Type B pancreatic cell (in vitro differentiated cells): ENCODE measurements around the gene SLFNL1. TPM values are rescaled to one million over a fixed set of nuclear protein-coding genes. Genes with fewer than 3 reads are reported as not detected.

ENCODE experiments used
- DNase-seq: peaks from one replicate; pipeline ENCODE4 v3.0.0; 2021; ENCODE audit warnings: mixed read lengths; ENCODE audit not compliant: unreplicated experiment; ENCODE audit errors: extremely low spot score
- H3K27ac Mint-ChIP-seq: 2 replicates; pipeline ENCODE4 v1.8.0; 2021; ENCODE audit warnings: mild to moderate bottlenecking, mixed read lengths
- H3K27me3 Mint-ChIP-seq: 2 replicates; pipeline ENCODE4 v1.8.0; 2021; ENCODE audit warnings: mixed read lengths
- H3K36me3 Mint-ChIP-seq: 2 replicates; pipeline ENCODE4 v1.8.0; 2021; ENCODE audit warnings: mixed read lengths
- H3K4me1 Mint-ChIP-seq: one replicate; pipeline ENCODE4 v1.8.0; 2021; ENCODE audit warnings: mixed read lengths; ENCODE audit not compliant: unreplicated experiment
- H3K4me3 Mint-ChIP-seq: 2 replicates; pipeline ENCODE4 v1.8.0; 2021; ENCODE audit warnings: mild to moderate bottlenecking, mixed read lengths
- H3K9me3 Mint-ChIP-seq: 2 replicates; pipeline ENCODE4 v1.8.0; 2021; ENCODE audit warnings: mixed read lengths
- total RNA-seq: library from RNA; stranded (reverse); gene quantifications from 2 replicates; pipeline ENCODE4 v1.2.1, GENCODE V29; 2021; ENCODE audit warnings: low replicate concordance
- TF ChIP-seq, protein P1 (sequence below): fragments of 200-600 bp; sonication (generic); conservative IDR thresholded peaks from 2 replicates; pipeline ENCODE4 v1.5.0; 2021; ENCODE audit warnings: antibody characterized with exemption, mild to moderate bottlenecking

Gene SLFNL1
- total RNA-seq, 1 donor from 2014 or later: 0.60 TPM

DNA sequence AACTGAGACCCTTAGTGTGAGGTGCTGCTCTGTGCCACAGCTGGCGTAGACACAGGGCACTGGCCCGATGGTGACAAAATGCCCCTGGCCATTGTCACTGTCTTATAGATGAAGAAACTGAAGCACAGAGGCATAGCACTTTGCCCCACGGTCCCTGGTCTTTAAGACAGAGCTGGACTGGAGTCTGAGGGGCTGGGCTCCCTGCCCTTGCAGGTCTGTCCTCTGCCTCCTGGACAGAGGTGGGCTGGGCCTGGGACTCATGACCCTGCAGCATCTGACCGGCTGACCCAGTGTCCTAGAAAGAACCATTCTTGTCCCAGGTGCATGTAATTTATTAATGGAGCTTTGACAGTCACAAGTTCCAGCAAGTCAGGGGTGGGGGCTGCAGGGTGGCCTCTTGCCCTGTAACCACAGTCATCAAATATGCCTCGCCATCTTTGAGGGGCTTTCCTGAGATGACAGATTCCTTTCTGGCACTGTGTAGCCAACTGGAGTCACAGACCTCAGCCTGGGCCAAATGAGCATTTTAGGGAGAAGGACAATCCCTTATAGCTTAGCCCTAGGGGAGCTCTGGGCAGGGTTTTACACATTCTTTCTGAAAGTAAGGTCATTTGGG lies 6.1 kb downstream of the SLFNL1 start:
- H3K27ac Mint-ChIP-seq: peak overlapping the region; percentile 39
- no peak overlapping the region for H3K4me3 Mint-ChIP-seq
- TF ChIP-seq, protein P1, sequence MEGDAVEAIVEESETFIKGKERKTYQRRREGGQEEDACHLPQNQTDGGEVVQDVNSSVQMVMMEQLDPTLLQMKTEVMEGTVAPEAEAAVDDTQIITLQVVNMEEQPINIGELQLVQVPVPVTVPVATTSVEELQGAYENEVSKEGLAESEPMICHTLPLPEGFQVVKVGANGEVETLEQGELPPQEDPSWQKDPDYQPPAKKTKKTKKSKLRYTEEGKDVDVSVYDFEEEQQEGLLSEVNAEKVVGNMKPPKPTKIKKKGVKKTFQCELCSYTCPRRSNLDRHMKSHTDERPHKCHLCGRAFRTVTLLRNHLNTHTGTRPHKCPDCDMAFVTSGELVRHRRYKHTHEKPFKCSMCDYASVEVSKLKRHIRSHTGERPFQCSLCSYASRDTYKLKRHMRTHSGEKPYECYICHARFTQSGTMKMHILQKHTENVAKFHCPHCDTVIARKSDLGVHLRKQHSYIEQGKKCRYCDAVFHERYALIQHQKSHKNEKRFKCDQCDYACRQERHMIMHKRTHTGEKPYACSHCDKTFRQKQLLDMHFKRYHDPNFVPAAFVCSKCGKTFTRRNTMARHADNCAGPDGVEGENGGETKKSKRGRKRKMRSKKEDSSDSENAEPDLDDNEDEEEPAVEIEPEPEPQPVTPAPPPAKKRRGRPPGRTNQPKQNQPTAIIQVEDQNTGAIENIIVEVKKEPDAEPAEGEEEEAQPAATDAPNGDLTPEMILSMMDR: no peak
- H3K27me3 Mint-ChIP-seq: no peaks in the 10 kb centered on the region
- peaks cover 26% of the 10 kb centered on the region for H3K36me3 Mint-ChIP-seq
- no peak for DNase-seq
- H3K4me1 Mint-ChIP-seq: peaks cover under 1% of the 10 kb centered on the region
- no peaks in the 10 kb centered on the region for H3K9me3 Mint-ChIP-seq

DNA sequence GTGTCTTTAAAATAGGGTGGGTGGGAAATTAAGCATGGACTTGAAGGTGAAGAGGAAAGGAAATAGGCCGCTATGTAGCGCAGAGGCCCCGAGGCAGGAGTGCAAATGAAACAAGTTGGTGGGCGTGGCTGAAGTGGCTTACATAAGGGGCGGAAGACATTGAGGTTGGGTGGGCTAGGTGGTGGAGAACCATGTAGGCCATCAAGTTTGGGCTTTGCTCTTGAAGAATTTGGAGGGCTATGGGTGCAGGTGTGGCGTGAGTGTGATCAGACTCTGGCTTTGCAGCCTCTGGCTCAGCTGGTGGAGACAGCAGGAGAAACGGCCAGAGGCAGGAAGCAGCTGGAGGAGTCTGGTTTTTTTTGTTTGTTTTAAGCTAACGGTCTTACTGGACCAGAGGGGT lies 6.7 kb downstream of the SLFNL1 start:
- Mint-ChIP-seq H3K36me3 (peaks cover 32% of the 10 kb centered on the region), H3K27me3 (no peaks in the 10 kb centered on the region), H3K4me1 (peaks cover 5% of the 10 kb centered on the region), H3K4me3 (peak overlapping the region; percentile 32), H3K9me3 (no peaks in the 10 kb centered on the region), H3K27ac (peak overlapping the region; percentile 39)
- no peak for DNase-seq
- TF ChIP-seq, protein P1: no peak

DNA sequence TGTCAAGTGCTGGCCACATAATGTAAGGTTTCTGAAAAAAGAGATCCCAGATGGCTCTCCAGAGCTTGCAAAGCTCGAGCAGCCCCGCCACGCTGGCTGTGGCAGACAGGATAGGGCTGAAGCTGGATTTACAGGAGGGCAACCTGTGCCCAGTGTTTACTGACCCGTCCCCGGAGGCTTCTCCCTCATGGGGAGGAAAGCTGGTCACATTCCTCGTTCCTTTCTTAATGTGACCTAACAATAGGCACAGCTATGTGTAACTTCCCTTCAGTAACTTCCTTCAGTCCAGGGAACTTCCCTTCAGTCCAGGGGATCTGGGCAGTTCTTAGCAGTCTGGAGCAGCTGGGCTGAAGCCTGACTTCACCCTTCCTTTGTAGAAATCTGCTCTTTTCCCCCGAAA lies 7.7 kb downstream of the SLFNL1 start:
- no peak for DNase-seq
- Mint-ChIP-seq H3K4me3 (no peak overlapping the region), H3K36me3 (peaks cover 32% of the 10 kb centered on the region), H3K9me3 (no peaks in the 10 kb centered on the region), H3K27ac (no peak overlapping the region), H3K27me3 (no peaks in the 10 kb centered on the region), H3K4me1 (peaks cover 5% of the 10 kb centered on the region)
- TF ChIP-seq, protein P1: no peak

DNA sequence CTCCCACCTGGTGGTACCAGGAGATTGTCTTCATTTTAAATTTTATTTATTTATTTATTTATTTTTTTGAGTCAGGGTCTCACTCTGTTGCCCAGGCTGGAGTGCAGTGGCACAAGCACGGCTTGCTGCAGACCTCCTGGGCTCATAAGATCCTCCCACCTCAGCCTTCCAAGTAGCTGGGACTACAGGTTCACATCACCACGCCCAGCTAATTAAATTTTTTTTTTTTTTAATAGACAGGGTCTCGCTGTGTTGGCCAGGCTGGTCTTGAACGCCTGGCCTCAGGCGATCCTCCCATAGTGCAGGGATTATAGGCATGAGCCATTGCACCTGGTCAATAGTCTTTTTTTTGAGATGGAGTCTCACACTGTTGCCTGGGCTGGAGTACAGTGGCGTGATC lies 8.5 kb downstream of the SLFNL1 start:
- TF ChIP-seq, protein P1: no peak
- H3K27me3 Mint-ChIP-seq: no peaks in the 10 kb centered on the region
- no peak for DNase-seq
- H3K9me3 Mint-ChIP-seq: no peaks in the 10 kb centered on the region
- peaks cover 38% of the 10 kb centered on the region for H3K36me3 Mint-ChIP-seq
- no peak overlapping the region for H3K27ac Mint-ChIP-seq
- peaks cover 5% of the 10 kb centered on the region for H3K4me1 Mint-ChIP-seq
- H3K4me3 Mint-ChIP-seq: no peak overlapping the region

DNA sequence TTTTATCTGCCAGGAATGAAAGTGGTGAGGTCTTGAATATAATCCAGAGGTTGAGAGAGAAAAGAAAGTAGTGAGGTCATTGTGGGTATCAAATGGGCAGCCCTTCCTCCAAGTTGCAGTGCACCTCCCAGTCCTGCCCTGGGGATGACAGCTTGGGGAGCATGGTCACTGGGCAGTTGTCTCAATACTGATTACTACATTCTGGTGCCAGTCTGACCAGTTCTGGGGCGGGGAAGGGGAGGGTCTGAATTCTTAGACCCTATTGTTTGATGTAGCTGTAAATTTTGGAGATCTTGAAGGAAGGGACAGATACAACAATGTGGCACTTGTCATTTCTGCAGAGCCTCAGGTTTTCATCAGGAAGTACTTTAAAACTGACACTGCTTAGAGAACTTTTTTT lies 11.2 kb downstream of the SLFNL1 start:
- H3K4me1 Mint-ChIP-seq: peaks cover 5% of the 10 kb centered on the region
- peaks cover 50% of the 10 kb centered on the region for H3K36me3 Mint-ChIP-seq
- peak overlapping the region; percentile 79 for H3K27ac Mint-ChIP-seq
- DNase-seq: no peak
- H3K4me3 Mint-ChIP-seq: peak overlapping the region; percentile 14
- TF ChIP-seq, protein P1: no peak
- no peaks in the 10 kb centered on the region for H3K9me3 Mint-ChIP-seq
- no peaks in the 10 kb centered on the region for H3K27me3 Mint-ChIP-seq
